HG03103 (cell line): Measurements from ENCODE around the gene AMBN.
A peak's percentile ranks its signal among the peaks of the same experiment; 100 is the strongest.

Experiments used
- ATAC-seq: cut with Tn5 transposase; IDR thresholded peaks from one replicate; pipeline ENCODE4 v1.9.1; 2021; ENCODE audit warnings: low read depth; ENCODE audit not compliant: unreplicated experiment

AMBN gene

DNA sequence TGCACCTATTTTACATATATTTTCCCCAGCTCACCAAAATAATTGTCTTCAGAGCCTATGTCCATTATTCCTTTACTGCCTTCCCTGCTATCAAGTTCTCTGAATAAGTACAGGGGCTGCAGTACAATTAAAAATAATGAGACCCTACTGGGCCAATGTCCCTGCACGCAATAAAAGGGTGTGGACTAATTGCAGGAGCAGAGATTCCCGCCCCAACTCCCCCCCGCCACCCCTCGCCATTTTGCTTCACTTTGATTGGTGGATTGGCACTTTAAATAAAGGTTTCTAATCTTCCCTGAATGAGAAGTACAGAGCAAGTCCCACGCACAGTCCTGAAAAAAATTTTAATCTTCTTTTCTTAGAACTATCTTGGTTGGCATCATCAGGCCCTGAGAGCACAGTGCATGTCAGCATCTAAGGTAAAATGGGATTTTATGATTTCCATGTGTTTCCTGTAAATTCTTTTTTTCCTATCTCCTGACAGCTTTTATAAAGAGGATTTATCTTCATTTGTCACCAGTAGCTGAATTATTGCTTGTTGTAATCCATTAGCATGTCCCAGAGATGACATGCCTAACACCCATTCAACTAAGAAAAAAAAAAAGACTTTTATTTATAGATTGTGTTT lies at the start of gene AMBN:
Gene AMBN, plus strand, starts transcription at position 302 of the 628 bp plus-strand sequence. Its CDS starts 103 bp downstream, at position 405.
- no peak for ATAC-seq

- ATAC-seq, result no peak
Observed at GRCh38 chr4:70544279-70544868, 47.7 kb upstream of the AMBN start.

GRCh38 chr4:70556856-70557255 lies 35.2 kb upstream of the AMBN start:
- no peak for ATAC-seq

- ATAC-seq, result peak; percentile 68
Observed at GRCh38 chr4:70559211-70559830, 32.7 kb upstream of the AMBN start.

DNA sequence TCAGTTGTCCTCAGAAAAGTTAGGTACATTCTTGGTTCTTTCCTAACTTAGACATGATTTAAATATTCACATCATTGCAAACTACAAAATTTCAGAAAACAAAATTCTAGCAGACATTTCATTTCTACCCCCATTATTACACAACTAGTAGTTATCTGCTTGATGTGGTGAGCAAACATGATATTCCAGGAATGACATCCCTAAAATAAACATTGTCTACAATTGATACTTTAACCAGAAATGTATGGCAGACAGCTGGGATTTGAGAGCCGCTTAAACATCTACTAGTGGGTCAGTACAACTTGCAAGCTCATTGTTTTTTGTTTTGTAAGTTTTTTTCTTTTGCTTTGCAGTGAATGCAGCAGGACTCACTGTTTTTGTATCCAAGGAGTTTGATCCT lies 32.1 kb upstream of the AMBN start:
- ATAC-seq, result no peak

- no peak for ATAC-seq
Observed at GRCh38 chr4:70564033-70564432, 28.0 kb upstream of the AMBN start.

DNA sequence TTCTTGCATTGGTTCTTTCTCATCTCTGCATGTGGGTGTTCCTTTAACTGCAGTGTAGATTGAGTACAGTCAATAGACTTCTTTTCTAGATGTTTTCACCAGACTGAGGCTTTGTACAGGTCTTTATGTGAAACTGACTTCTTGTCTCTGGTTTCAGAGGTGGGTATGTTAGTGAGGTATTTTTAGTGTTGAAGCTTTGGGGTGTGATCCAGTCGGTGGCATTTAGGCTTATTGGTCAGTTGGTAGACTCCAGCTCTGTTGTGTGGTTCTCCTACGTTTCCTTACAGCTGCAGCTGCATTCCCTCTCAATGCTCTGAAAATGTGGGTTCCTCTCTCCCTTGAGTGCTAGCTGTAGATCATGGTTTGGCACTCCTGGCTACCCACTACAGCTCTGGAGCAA lies 21.3 kb upstream of the AMBN start:
- no peak for ATAC-seq

DNA sequence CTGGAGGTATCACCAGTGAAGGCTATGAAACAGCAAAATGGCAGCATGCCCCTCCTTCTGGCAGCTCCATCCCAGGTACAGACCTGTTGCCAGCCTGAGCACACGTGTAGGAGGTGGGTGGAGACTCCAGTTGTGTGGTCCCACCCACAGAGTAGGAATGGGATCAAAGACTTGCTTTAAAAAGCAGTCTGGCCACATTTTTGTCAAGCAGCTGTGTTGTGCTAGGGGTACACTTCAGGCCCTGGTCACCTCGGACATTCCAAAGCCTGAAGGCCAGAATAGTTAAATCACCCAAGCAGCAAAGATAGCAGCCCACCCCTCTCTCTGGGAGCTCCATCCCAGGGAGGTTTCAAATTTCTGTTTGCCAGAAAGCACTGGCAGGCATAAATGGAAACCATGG lies 20.3 kb upstream of the AMBN start:
- no peak for ATAC-seq

- no peak for ATAC-seq
Observed at GRCh38 chr4:70575964-70576363, 16.1 kb upstream of the AMBN start.

DNA sequence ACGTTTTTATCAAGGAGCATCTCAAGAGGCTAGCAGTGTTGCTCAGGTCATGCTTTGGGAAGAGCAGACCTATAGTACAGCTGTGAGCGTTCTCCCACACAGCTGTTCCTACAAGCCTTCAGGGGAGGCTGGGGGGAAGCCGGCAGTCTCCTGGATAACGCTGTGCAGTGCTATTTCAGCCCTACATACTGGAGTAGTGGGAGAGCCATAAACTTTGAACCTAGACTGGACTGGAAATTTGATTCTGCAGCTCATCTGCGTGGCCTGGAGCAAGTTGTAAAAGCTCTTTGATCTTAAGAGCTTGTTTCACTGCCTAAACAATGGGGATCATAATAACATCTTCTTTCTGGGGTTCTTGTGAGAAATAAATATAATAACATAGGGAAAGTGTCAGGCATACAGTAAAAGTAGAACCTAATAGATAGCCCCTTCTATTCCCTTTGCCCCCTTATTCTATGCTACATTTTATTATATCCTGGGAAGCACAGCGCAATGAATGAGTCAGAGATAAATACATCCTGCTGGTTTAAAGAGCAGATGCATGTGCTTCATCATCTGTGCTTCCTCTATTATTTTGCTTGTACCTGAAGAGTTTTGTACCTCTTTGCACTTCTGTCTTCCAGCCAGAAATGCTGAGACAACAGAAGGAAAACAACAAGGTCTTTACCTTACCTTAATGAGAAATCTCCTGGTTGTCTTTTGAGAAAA lies 14.7 kb upstream of the AMBN start:
- no peak for ATAC-seq

DNA sequence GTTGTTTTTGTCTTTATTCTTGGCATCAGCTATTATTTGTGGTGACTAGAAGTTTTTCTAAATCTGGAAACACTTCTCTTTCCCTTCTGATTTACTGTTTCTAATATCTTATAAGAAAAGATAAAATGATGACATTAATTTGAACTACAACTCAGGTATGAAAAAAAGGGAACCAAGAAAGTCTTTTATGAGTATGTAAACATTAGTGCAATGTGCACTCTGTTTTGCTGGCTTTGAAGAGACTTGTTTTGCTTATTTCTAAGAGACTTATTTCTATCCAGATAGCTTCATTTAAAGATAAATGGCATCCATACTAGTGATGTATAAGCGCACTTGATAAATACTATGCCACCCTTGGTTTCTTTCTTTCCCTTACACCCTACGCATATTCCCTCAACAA lies 10.1 kb upstream of the AMBN start:
- ATAC-seq, result no peak

GRCh38 chr4:70583952-70584834 lies 7.9 kb upstream of the AMBN start:
- no peak for ATAC-seq

- ATAC-seq, result no peak
Observed at GRCh38 chr4:70586841-70587240, 5.2 kb upstream of the AMBN start.

GRCh38 chr4:70589785-70590184 lies 2.3 kb upstream of the AMBN start:
- peak; percentile 100 for ATAC-seq

GRCh38 chr4:70594196-70594595 lies 2.1 kb downstream of the AMBN start:
- no peak for ATAC-seq

DNA sequence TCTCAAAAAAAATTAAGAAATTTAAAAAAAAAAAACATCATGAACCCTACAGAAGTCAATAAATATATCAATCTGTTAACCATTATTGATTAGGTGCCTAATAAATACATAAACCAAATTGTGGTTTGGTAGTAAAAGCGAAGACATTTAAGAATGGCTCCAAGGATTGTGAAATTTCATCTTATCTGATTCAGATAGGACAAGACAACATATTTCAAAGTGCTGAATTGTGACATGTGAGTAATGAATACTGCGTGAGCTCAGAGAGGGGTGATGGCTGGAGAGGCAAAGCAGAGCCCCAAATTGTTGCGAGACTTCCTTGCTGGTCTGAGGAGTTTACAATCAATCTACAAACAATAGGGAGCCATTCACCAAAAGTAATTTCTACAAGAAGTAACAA lies 8.2 kb downstream of the AMBN start:
- no peak for ATAC-seq

DNA sequence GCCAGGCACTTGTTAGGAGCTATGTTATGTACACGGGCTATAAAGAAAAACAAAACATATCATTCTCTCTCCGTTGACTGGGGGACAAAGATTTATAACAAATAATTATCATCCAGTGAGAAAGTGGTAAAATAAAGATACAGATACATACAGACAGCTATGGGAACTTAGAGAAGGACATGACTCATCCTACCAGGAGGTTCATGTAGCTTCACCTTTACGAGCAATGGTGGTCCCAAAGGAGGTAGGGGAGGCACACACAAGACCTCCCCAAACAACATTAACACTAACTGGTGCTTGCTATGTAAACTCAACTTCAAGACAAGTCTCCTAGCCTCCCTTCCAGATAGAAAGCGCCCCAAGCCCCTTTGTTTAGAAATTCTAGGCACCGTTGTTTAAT lies 8.9 kb downstream of the AMBN start:
- ATAC-seq, result no peak

DNA sequence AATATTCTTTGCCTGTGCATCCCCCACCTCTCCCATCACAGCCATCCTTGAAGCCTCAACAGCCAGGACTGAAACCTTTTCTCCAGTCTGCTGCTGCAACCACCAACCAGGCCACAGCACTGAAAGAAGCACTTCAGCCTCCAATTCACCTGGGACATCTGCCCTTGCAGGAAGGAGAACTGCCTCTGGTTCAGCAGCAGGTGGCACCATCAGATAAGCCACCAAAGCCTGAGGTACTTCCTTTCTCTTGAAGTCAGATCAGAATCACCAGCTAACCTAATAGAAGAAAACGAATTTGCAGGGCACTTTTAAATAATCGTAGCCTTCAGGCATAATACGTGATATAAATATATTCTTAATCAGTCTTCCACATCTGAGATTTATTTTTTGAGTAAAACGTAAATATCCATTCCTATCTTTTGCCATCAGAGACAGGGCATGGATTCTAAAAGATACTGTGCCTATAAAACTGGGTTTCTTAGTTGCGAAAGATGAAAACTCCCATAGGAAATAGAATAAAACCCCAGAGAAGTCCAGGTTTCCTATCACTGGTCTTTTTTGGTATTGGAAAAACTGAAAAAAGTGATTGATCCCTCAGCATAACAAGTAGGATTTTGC lies 9.5 kb downstream of the AMBN start:
- peak; percentile 99 for ATAC-seq

GRCh38 chr4:70603856-70604255 lies 11.8 kb downstream of the AMBN start:
- no peak for ATAC-seq

GRCh38 chr4:70606459-70606858 lies 14.4 kb downstream of the AMBN start:
- ATAC-seq, result no peak
